Renal cortex interstitium (tissue), 3 donors: ENCODE measurements around the gene OR2L3. TPM values are rescaled to one million over a fixed set of nuclear protein-coding genes. Genes with fewer than 3 reads are reported as not detected.

Source experiments
- polyA plus RNA-seq, 3 donors: library from polyadenylated mRNA; unstranded; fragments of 120-200 nt; gene quantifications; one replicate each; pipeline ENCODE4 v1.2.1, GENCODE V29; 2013; ENCODE audit not compliant: insufficient read length in 3 of 3

Gene OR2L3
- polyA plus RNA-seq, 3 donors: not detected

Other genes with a start within 250 kb of the OR2L3 start
- not detected for gene OR14A16, start 222.7 kb upstream of the OR2L3 start, polyA plus RNA-seq
- gene OR11L1, start 204.9 kb upstream of the OR2L3 start, polyA plus RNA-seq: not detected
- 1 to 10 TPM; 1.1 to 2.2 (median 1.3) TPM for gene TRIM58, start 189.6 kb upstream of the OR2L3 start, polyA plus RNA-seq
- under 1 TPM; 0.21 to 0.54 (median 0.22) TPM for gene OR2W3, start 151.2 kb upstream of the OR2L3 start, polyA plus RNA-seq
- not detected for gene OR2T8, start 126.6 kb upstream of the OR2L3 start, polyA plus RNA-seq
- not detected for gene OR2AJ1, start 121.9 kb upstream of the OR2L3 start, polyA plus RNA-seq
- gene OR2L8, start 98.0 kb upstream of the OR2L3 start, polyA plus RNA-seq: not detected
- not detected for gene OR2AK2, start 81.6 kb upstream of the OR2L3 start, polyA plus RNA-seq
- not detected for gene OR2L5, start 33.2 kb upstream of the OR2L3 start, polyA plus RNA-seq
- under 1 TPM; 0.04 to 0.14 (median 0.06) TPM for gene OR2L2, start 16.8 kb upstream of the OR2L3 start, polyA plus RNA-seq
- gene OR2L13, start 48.3 kb downstream of the OR2L3 start, polyA plus RNA-seq: not detected
- not detected for gene OR2M5, start 98.3 kb downstream of the OR2L3 start, polyA plus RNA-seq
- not detected for gene OR2M2, start 128.0 kb downstream of the OR2L3 start, polyA plus RNA-seq
- under 1 TPM in 2 of 3 donors, not detected in 1; 0.04 to 0.06 TPM for gene OR2M3, start 150.4 kb downstream of the OR2L3 start, polyA plus RNA-seq
- gene OR2M4, start 184.6 kb downstream of the OR2L3 start, polyA plus RNA-seq: under 1 TPM in 2 of 3 donors, not detected in 1; 0.03 to 0.08 TPM
- gene OR2T33, start 231.1 kb downstream of the OR2L3 start, polyA plus RNA-seq: not detected